Activated CD4-positive, CD25-positive, alpha-beta regulatory T cell (primary cell): Measurements from ENCODE around the gene ILKAP.

ENCODE experiments used
- DNase-seq, 4 experiments: peaks; one replicate each; lab custom pipeline; 2025; lab: John Stamatoyannopoulos, UW

ILKAP gene

GRCh38 chr2:238122287-238123217, 80.9 kb downstream of the ILKAP start:
- no peak for DNase-seq

- DNase-seq, result no peak
Observed at GRCh38 chr2:238121511-238122286, 81.8 kb downstream of the ILKAP start.

- DNase-seq, result no peak
Observed at GRCh38 chr2:238120463-238121298, 82.8 kb downstream of the ILKAP start.
